ENCODE data around the gene ILRUN.
"Not testable (repeated sequence)": the region's sequence is repeated elsewhere in the genome, so short reads cannot be mapped to it uniquely, and the experiment has no call there.

Gene ILRUN

GRCh38 chr6:34696189-34696738 is 303 bp downstream of the ILRUN start:
- DNase-seq: no peak

DNA sequence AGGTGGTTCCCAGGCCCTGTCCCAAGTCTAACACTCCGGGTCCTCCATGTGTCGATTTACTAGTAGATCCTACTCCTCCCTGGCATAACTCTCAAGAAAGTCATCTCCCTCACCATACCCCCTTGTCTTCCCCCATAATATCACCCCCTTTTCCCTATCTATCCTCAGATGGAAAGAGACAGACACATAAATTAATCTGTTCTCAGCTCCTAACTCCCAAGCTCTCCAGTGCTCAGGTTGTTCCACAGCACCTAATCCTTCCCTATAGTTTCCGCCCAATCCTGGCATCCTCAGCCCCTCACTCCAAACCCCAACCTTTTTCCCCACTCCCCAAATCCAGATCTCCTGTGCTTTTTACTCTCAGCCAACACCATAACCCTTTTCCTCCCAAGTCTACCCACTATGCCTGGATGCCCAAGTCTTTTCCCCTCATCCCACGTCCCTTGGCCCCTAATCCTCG is 808 bp downstream of the ILRUN start:
- no peak for DNase-seq

- no peak for DNase-seq
Observed at GRCh38 chr6:34692280-34692679, 4.3 kb downstream of the ILRUN start.

GRCh38 chr6:34689742-34690141 is 6.8 kb downstream of the ILRUN start:
- DNase-seq: no peak

- no peak for DNase-seq
Observed at GRCh38 chr6:34688956-34689355, 7.6 kb downstream of the ILRUN start.

DNA sequence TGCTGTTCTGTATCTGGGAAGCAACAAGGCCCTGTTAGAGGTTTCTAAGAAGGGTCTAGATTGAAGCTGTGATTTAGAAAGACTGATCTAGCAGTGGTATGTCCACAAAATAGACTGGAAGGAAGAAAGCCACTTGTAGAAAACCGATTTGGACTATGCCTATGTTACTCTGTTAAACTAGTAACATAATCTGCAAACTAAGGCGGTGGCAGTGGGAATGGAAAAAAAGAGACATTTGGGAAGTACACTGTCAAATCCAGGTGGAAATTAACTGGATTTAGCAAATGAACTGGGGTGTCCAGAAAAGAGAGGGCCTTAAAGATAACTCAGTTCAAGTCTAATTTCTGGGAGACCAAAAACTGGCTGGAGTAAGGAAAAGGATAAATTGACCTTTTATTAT is 11.6 kb downstream of the ILRUN start:
- no peak for DNase-seq

- no peak for DNase-seq
Observed at GRCh38 chr6:34684364-34684763, 12.2 kb downstream of the ILRUN start.

DNA sequence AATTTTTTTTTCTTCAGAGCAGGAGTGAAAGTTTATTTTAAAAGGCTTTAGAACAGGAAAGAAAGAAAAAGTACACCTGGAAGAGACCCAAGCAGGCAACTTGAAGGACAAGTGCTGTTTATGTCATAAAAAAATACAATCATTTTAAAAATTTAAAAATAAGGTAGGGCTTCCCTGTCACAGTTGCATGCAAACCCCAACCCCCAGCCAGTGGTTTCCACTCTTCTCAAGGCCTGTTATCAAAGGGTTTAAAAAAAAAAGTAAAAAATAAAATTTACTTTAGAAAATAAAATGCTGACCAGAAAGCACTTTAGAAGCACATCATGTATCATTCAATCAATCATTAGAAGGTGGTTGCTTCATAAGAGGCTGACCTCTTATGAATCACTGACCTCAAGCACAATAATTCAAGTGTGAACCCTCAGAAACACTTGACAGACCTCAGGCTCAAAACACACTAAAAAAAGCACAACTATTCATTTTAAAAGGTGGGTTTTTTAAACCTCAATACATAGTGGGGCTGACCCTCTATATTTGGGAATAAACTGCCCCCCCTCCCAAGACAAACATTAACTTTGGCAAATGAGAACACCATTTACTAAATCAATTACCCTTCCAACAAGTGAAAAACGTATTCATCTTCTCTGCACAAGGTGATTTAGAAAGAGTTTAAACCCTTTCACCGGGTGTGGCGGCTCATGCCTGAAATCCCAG is 15.6 kb downstream of the ILRUN start:
- DNase-seq: no peak

DNA sequence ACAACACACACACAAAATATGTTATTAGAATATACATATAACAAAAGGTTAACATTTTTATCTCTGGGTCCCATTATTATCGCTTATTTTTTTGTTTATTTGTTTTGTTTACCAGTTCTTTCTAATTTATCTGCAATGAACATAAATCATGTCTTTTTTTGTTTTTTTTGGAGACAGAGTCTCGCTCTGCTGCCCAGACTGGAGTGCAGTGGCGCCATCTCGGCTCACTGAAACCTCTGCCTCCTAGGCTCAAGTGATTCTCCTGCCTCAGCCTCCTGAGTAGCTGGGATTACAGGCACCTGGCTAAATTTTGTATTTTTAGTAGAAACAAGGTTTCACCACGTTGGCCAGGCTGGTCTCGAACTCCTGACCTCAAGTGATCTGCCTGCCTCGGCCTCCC is 16.3 kb downstream of the ILRUN start:
- not testable (repeated sequence) for DNase-seq

DNA sequence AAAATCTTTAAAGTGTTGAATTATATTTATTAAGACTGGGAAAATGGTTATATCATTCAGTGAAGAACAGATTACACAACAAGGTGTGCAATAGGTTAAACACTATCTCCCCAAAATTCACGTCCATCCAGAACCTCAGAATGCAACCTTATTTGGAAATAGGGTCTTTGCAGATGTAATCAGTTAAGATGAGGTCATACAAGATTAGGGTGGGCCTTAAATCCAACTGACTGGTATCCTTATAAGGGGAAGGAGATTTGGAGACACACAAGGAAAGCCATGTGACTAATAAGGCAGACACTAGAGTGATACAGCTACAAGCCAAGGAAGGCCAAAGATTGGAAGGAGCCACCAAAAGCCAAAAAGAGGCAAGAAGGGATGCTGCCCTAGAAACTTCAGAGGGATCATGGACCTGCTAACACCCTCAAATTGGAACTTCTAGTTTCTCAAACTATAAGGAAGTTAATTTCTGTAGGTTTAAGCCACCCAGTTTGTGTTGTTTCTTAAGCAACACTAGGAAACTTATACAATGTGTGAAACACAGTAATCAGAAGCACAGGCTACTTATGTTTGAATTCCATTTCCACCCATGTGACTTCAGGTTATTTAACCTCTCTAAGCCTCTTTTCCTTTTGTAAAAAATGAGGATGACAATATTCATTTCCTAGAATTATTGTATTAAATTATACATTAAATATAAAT is 16.9 kb downstream of the ILRUN start:
- DNase-seq: no peak

GRCh38 chr6:34676140-34676539 is 20.4 kb downstream of the ILRUN start:
- DNase-seq: no peak

GRCh38 chr6:34674930-34675329 is 21.6 kb downstream of the ILRUN start:
- not testable (repeated sequence) for DNase-seq

GRCh38 chr6:34674268-34674639 is 22.3 kb downstream of the ILRUN start:
- no peak for DNase-seq

DNA sequence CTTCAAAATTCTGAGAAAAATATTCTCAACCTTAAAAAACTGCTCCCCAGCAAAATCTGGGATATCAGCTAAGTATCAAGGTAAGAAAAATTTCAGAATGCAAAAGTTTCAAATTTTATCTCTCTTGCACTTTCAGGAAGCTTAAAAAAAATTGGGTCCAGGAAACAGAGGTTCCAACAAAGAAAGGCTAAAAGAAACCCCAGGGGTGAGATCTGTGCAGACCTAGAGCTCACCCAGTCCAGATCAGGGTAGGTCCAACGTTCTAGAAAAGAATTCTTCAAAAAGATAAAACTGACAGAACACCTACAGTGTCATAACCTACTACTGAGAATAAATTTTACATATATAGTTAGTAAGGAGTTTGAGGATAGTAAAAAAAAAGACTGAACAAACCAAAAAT is 23.5 kb downstream of the ILRUN start:
- no peak for DNase-seq

DNA sequence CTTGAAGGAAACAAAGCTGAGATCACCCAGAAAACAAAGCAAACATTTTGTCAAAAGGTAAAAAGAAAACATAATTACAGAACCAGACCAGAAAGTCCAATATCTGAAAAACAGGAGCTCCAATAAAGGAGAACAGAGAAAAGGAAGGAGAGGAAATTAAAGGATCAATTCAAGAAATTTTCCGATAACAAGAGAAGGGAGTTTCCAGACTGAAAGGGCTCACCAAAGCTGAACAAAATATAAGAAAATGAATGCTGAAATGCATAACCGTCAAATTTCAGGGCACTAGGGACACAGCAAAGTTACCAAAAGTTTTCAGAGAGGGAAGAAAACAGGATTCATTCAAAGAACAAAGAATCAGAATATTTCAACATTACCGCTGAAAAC is 23.9 kb downstream of the ILRUN start:
- DNase-seq: no peak

DNA sequence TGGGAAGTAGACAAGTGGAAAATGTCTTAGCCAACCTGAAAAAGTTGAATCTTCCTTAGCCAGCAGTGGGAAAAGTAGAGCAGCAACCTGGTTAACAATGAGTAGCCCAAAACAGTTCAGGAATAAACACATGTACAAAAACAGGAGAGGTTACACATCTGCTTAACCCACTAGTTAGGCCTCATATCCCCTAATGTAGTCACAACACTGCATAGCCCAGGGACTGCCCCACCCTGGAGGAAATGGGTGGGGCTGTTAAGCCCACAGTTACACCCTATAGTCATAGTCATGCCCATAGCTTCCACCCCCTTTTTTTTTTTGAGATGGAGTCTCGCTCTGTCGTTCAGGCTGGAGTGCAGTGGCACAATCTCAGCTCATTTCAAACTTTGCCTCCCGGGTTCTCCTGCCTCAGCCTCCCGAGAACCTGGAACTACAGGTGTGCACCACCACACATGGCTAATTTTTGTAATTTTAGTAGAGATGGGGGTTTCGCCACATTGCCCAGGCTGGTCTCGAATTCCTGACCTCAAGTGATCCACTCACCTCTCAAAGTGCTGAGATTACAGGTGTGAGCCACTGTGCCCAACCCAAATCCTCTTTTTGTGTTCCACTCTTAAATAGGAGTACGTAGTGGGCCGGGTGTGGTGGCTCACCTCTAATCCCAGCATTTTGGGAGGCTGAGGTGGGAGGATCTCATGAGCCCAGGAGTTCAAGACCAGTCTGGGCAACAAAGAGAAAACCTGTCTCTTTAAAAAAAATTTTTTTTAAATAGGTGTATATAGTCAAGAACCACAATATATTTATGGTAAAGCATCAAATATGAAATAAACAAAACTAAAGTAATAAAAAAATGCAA is 24.5 kb downstream of the ILRUN start:
- DNase-seq: peak; percentile 65

GRCh38 chr6:34671367-34671766 is 25.2 kb downstream of the ILRUN start:
- DNase-seq: no peak

GRCh38 chr6:34668799-34669198 is 27.8 kb downstream of the ILRUN start:
- not testable (repeated sequence) for DNase-seq

DNA sequence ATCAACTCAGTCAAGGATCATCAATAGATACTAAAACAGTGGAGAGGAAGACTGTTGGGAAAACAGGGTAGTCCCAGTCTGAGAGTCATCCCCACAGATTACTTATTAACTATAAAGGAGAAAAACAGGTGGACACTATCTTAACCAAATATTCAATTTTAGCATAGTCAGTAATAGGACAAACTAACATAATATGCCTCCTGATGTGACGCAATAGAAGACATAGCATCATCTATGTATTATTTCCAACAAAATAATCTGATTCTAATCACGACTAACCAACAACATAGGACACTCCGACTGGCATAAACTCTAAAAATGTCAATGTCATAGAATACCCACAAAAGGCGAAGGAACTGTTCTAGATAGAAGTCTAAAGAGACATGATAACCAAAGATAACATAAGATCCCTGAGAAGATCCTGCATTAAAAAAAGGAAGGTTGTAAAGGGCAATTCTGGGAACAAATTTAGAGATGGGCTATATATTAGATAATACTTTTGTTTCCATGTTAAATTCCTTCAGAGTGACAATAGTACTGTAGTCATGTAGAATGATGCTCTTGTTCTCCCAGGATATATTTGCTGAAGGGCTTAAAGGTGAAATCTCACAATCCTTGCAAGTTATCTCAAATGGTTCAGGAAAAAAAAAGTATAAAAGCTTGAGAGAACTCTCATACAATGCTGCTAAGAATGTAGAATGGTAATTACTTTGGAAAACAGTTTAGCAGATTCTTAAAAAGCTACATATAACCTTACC is 28.9 kb downstream of the ILRUN start:
- DNase-seq: no peak

GRCh38 chr6:34665019-34665418 is 31.5 kb downstream of the ILRUN start:
- no peak for DNase-seq

DNA sequence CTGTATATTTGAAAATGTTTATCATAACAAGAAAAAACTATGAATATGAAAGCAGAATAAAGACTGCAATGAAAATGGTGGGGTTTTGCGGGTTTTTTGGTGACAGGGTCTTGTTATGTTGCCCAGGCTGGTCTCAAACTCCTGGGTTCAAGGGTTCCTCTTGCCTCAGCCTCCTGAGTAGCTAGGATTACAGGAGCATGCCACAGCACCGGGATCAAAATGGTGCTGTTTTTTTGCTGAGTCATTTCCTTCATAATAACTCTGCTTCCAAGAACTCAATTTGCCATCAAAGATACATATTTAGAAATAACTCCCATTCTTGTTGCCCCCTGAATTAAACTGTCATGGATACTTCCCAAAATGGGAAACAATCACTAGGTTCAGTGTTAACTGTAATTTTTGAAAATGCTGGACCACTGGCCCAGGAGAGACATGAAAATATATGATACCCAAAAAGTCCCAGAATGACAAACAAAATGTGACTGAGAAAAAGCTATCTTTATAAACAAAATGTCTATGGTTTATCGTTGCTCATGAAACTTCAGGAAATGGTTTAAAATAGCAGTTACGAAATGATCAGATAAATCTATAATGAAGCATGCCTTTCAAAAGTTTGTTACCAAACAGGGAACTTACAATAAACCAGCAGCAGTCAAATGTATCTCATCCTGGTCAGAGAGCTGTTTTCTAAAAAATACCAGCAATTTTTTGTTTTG is 32.2 kb downstream of the ILRUN start:
- DNase-seq: no peak

DNA sequence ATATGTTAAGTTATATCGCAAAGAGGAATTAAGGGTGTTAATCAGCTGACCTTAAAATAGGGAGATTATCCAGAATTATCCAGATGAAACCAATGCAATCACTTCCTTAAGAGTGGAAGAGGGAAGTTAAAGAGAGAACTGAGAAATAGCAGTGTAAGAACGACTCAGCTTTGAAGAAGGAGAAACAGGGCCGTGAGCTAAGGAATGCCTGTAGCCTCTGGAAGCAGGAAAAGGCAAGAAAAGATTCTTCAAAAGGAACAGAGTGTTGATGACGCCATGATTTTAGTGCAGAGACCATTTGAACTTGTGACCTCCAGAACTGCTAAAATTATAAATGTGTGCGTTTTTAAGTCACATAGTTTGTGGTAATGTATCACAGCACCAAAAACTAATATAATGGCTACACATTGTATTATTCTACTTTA is 32.7 kb downstream of the ILRUN start:
- no peak for DNase-seq
